GM23338 (cell line): Measurements from ENCODE around the gene HTATSF1. TPM values are rescaled to one million over a fixed set of nuclear protein-coding genes. Genes with fewer than 3 reads are reported as not detected.

Experiments used
- ATAC-seq: fragments of 200-7000 bp; cut with Tn5 transposase; 3 replicates; pipeline ENCODE4 v1.9.1; 2020
- DNase-seq: peaks from one replicate; pipeline ENCODE4 v3.0.0-alpha.2; 2015; ENCODE audit warnings: low spot score
- H2AFZ ChIP-seq: fragments of 200-600 bp; sonication (generic); 2 replicates; pipeline ENCODE4 v1.8.0; 2016; ENCODE audit warnings: antibody characterized with exemption, mild to moderate bottlenecking, moderate library complexity
- H3F3A ChIP-seq: fragments of 200-600 bp; sonication (generic); replicated peaks from 2 replicates; pipeline ENCODE4 v1.8.0; 2017; ENCODE audit warnings: antibody characterized with exemption, mixed run types, low read depth
- H3K27ac ChIP-seq: fragments of 200-600 bp; sonication (generic); 2 replicates; pipeline ENCODE4 v1.6.1; 2016; ENCODE audit warnings: low read depth
- H3K27me3 ChIP-seq: fragments of 200-600 bp; sonication (generic); 2 replicates; pipeline ENCODE4 v1.8.0; 2016; ENCODE audit warnings: mild to moderate bottlenecking, mixed run types, moderate library complexity; ENCODE audit not compliant: insufficient read depth
- H3K36me3 ChIP-seq: fragments of 200-600 bp; sonication (generic); 2 replicates; pipeline ENCODE4 v1.8.0; 2016; ENCODE audit warnings: mild to moderate bottlenecking; ENCODE audit not compliant: insufficient read depth
- H3K4me1 ChIP-seq: fragments of 200-600 bp; sonication (generic); 2 replicates; pipeline ENCODE4 v1.8.0; 2016; ENCODE audit warnings: mild to moderate bottlenecking, moderate library complexity; ENCODE audit not compliant: insufficient read depth
- H3K4me2 ChIP-seq: fragments of 200-600 bp; sonication (generic); 2 replicates; pipeline ENCODE4 v1.7.1; 2017; ENCODE audit warnings: mixed run types
- H3K4me3 ChIP-seq: fragments of 200-600 bp; sonication (generic); 2 replicates; pipeline ENCODE4 v1.6.1; 2016; ENCODE audit warnings: mixed run types
- H3K79me2 ChIP-seq: fragments of 200-600 bp; sonication (generic); replicated peaks from 2 replicates; pipeline ENCODE4 v1.8.0; 2017; ENCODE audit warnings: mild to moderate bottlenecking; ENCODE audit not compliant: insufficient read depth
- H3K9me2 ChIP-seq: fragments of 200-600 bp; sonication (generic); 2 replicates; pipeline ENCODE4 v1.8.0; 2017; ENCODE audit not compliant: insufficient read depth
- H4K20me1 ChIP-seq: fragments of 200-600 bp; sonication (generic); replicated peaks from 2 replicates; pipeline ENCODE4 v1.8.0; 2017; ENCODE audit warnings: mild to moderate bottlenecking; ENCODE audit not compliant: insufficient read depth
- H3K27ac Mint-ChIP-seq: 2 replicates; pipeline ENCODE4 v1.8.0; 2020; ENCODE audit warnings: inconsistent platforms, mild to moderate bottlenecking, moderate library complexity, mixed read lengths
- H3K27me3 Mint-ChIP-seq: 3 replicates; pipeline ENCODE4 v1.8.0; 2022; ENCODE audit warnings: low read depth, mild to moderate bottlenecking, moderate library complexity, mixed read lengths, inconsistent platforms; ENCODE audit not compliant: insufficient read depth, poor library complexity
- H3K36me3 Mint-ChIP-seq: 3 replicates; pipeline ENCODE4 v1.8.0; 2021; ENCODE audit warnings: low read depth, mild to moderate bottlenecking, inconsistent platforms, moderate library complexity, mixed read lengths
- H3K4me1 Mint-ChIP-seq: 3 replicates; pipeline ENCODE4 v1.8.0; 2020; ENCODE audit warnings: mild to moderate bottlenecking, inconsistent platforms, mixed read lengths
- H3K4me3 Mint-ChIP-seq: 3 replicates; pipeline ENCODE4 v1.8.0; 2021; ENCODE audit warnings: moderate library complexity, mild to moderate bottlenecking, inconsistent platforms, mixed read lengths
- H3K9me3 Mint-ChIP-seq: 3 replicates; pipeline ENCODE4 v1.8.0; 2020; ENCODE audit warnings: moderate library complexity, mild to moderate bottlenecking, inconsistent platforms, mixed read lengths
- EZH2 ChIP-seq: fragments of 200-600 bp; sonication (generic); IDR thresholded peaks from one replicate; pipeline ENCODE4 v1.8.0; 2017; ENCODE audit warnings: antibody characterized with exemption, mild to moderate bottlenecking, low read depth; ENCODE audit not compliant: unreplicated experiment
- EZH2phosphoT487 ChIP-seq: fragments of 200-600 bp; sonication (generic); IDR thresholded peaks from one replicate; pipeline ENCODE4 v1.8.1; 2018; ENCODE audit warnings: antibody characterized with exemption; ENCODE audit not compliant: unreplicated experiment
- STAT1 ChIP-seq: IDR thresholded peaks from one replicate; pipeline ENCODE4 v1.6.1; 2016; ENCODE audit warnings: antibody characterized with exemption; ENCODE audit not compliant: unreplicated experiment
- ZNF114 ChIP-seq: fragments of 250-450 bp; sonication (Bioruptor Pico); IDR thresholded peaks from 2 replicates; pipeline ENCODE4 v1.5.0; 2020; ENCODE audit warnings: mild to moderate bottlenecking, moderate library complexity
- ZNF331 ChIP-seq: fragments of 250-450 bp; sonication (Bioruptor Pico); IDR thresholded peaks from 2 replicates; pipeline ENCODE4 v1.5.0; 2020; ENCODE audit warnings: low read depth, mild to moderate bottlenecking, moderate library complexity
- polyA plus RNA-seq: library from polyadenylated mRNA; unstranded; fragments of >200 nt; fragmentation: Nextera tagmentation; extraction: Ambion mirVana; gene quantifications from 2 replicates; pipeline ENCODE4 v1.2.1, GENCODE V29; 2016
- total RNA-seq: library from RNA; depleted of rRNA; stranded (reverse); fragments of >200 nt; shearing (Covaris generic); gene quantifications from 2 replicates; pipeline ENCODE4 v1.2.3, GENCODE V29; 2014
- TF ChIP-seq, protein P1 (sequence below): IDR thresholded peaks from one replicate; pipeline ENCODE4 v1.6.1; 2018; ENCODE audit warnings: antibody characterized with exemption; ENCODE audit not compliant: unreplicated experiment
- TF ChIP-seq, protein P2 (sequence below): fragments of 250-450 bp; sonication (Bioruptor Pico); IDR thresholded peaks from 2 replicates; pipeline ENCODE4 v1.5.0; 2020; ENCODE audit warnings: mild to moderate bottlenecking, moderate library complexity
- TF ChIP-seq, protein P3 (sequence below), 2 experiments: fragments of 200-600 bp in 1 of 2; sonication (generic) in 1 of 2; conservative IDR thresholded peaks; 2 replicates each; pipeline versions ENCODE4 v1.5.1 to v1.6.1; 2016 to 2017; ENCODE audit warnings: antibody characterized with exemption in 2 of 2, low read depth in 2 of 2, mild to moderate bottlenecking in 2 of 2, moderate library complexity in 1 of 2
- TF ChIP-seq, protein P4 (sequence below): IDR thresholded peaks from 2 replicates; pipeline ENCODE4 v1.6.1; 2016; ENCODE audit warnings: antibody characterized with exemption

The HTATSF1 gene
- total and polyA plus RNA-seq, 2 experiments from 2014 or later: 85.5 to 86.8 TPM

DNA sequence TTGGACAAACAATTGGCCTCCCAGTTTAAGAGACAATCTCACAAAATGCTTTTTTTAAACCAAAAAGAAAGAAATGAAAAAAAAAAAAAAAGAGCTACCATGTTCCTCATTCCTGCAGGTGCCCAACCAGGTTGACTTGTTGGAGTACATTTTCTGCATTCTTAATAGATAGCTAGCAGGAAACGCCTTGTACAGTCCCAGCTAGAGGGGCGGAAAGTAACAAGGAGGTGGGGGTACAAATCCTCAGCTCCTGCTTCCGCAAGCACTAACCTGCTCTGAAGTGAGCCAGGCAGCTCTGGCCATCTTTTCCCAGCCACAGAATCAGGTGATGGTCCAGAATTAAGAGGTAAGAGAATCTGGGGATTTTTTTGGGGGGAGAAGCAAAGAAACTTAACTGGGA, 34.6 kb downstream of the HTATSF1 start, which contains the start of gene VGLL1:
VGLL1 (plus strand) TSS at position 265 of the 400 bp plus-strand sequence. CDS start 3,806 bp downstream, outside the sequence.
- DNase-seq (no peak), ATAC-seq (no peak)
- H3K4me3 ChIP-seq: no peak within 1 kb of the TSS
- H3K9me3 Mint-ChIP-seq: no peaks in the 10 kb centered on the region
- H3K4me1 ChIP-seq: no peaks in the 10 kb centered on the region
- H3K27ac ChIP-seq: no peak within 1 kb of the TSS
- no peaks in the 10 kb centered on the region for H4K20me1 ChIP-seq
- no peak within 1 kb of the TSS for H3K4me3 Mint-ChIP-seq
- no peak within 1 kb of the TSS for H2AFZ ChIP-seq
- H3K4me1 Mint-ChIP-seq: peaks cover 8% of the 10 kb centered on the region; the same call in 2 of the 3 replicates
- H3K9me2 ChIP-seq: no peaks in the 10 kb centered on the region
- H3K27me3 Mint-ChIP-seq: peaks cover 4% of the 10 kb centered on the region
- H3F3A ChIP-seq: no peaks in the 10 kb centered on the region
- no peaks in the 10 kb centered on the region for H3K36me3 Mint-ChIP-seq
- H3K4me2 ChIP-seq: no peak within 1 kb of the TSS
- H3K27me3 ChIP-seq: no peaks in the 10 kb centered on the region
- H3K79me2 ChIP-seq: no peaks in the 10 kb centered on the region
- no peaks in the 10 kb centered on the region for H3K36me3 ChIP-seq
- H3K27ac Mint-ChIP-seq: no peak within 1 kb of the TSS
- TF ChIP-seq ZNF331 (CRISPR knock-in tag) (no peak), EZH2phosphoT487 (no peak), STAT1 (no peak), EZH2 (no peak), ZNF114 (no peak)
- TF ChIP-seq, protein P1, sequence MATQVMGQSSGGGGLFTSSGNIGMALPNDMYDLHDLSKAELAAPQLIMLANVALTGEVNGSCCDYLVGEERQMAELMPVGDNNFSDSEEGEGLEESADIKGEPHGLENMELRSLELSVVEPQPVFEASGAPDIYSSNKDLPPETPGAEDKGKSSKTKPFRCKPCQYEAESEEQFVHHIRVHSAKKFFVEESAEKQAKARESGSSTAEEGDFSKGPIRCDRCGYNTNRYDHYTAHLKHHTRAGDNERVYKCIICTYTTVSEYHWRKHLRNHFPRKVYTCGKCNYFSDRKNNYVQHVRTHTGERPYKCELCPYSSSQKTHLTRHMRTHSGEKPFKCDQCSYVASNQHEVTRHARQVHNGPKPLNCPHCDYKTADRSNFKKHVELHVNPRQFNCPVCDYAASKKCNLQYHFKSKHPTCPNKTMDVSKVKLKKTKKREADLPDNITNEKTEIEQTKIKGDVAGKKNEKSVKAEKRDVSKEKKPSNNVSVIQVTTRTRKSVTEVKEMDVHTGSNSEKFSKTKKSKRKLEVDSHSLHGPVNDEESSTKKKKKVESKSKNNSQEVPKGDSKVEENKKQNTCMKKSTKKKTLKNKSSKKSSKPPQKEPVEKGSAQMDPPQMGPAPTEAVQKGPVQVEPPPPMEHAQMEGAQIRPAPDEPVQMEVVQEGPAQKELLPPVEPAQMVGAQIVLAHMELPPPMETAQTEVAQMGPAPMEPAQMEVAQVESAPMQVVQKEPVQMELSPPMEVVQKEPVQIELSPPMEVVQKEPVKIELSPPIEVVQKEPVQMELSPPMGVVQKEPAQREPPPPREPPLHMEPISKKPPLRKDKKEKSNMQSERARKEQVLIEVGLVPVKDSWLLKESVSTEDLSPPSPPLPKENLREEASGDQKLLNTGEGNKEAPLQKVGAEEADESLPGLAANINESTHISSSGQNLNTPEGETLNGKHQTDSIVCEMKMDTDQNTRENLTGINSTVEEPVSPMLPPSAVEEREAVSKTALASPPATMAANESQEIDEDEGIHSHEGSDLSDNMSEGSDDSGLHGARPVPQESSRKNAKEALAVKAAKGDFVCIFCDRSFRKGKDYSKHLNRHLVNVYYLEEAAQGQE: no peak
- TF ChIP-seq, protein P2, sequence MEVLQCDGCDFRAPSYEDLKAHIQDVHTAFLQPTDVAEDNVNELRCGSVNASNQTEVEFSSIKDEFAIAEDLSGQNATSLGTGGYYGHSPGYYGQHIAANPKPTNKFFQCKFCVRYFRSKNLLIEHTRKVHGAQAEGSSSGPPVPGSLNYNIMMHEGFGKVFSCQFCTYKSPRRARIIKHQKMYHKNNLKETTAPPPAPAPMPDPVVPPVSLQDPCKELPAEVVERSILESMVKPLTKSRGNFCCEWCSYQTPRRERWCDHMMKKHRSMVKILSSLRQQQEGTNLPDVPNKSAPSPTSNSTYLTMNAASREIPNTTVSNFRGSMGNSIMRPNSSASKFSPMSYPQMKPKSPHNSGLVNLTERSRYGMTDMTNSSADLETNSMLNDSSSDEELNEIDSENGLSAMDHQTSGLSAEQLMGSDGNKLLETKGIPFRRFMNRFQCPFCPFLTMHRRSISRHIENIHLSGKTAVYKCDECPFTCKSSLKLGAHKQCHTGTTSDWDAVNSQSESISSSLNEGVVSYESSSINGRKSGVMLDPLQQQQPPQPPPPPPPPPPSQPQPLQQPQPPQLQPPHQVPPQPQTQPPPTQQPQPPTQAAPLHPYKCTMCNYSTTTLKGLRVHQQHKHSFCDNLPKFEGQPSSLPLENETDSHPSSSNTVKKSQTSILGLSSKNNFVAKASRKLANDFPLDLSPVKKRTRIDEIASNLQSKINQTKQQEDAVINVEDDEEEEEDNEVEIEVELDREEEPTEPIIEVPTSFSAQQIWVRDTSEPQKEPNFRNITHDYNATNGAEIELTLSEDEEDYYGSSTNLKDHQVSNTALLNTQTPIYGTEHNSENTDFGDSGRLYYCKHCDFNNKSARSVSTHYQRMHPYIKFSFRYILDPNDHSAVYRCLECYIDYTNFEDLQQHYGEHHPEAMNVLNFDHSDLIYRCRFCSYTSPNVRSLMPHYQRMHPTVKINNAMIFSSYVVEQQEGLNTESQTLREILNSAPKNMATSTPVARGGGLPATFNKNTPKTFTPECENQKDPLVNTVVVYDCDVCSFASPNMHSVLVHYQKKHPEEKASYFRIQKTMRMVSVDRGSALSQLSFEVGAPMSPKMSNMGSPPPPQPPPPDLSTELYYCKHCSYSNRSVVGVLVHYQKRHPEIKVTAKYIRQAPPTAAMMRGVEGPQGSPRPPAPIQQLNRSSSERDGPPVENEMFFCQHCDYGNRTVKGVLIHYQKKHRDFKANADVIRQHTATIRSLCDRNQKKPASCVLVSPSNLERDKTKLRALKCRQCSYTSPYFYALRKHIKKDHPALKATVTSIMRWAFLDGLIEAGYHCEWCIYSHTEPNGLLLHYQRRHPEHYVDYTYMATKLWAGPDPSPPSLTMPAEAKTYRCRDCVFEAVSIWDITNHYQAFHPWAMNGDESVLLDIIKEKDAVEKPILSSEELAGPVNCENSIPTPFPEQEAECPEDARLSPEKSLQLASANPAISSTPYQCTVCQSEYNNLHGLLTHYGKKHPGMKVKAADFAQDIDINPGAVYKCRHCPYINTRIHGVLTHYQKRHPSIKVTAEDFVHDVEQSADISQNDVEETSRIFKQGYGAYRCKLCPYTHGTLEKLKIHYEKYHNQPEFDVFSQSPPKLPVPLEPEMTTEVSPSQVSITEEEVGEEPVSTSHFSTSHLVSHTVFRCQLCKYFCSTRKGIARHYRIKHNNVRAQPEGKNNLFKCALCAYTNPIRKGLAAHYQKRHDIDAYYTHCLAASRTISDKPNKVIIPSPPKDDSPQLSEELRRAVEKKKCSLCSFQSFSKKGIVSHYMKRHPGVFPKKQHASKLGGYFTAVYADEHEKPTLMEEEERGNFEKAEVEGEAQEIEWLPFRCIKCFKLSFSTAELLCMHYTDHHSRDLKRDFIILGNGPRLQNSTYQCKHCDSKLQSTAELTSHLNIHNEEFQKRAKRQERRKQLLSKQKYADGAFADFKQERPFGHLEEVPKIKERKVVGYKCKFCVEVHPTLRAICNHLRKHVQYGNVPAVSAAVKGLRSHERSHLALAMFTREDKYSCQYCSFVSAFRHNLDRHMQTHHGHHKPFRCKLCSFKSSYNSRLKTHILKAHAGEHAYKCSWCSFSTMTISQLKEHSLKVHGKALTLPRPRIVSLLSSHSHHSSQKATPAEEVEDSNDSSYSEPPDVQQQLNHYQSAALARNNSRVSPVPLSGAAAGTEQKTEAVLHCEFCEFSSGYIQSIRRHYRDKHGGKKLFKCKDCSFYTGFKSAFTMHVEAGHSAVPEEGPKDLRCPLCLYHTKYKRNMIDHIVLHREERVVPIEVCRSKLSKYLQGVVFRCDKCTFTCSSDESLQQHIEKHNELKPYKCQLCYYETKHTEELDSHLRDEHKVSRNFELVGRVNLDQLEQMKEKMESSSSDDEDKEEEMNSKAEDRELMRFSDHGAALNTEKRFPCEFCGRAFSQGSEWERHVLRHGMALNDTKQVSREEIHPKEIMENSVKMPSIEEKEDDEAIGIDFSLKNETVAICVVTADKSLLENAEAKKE (CRISPR knock-in tag): no peak
- TF ChIP-seq, protein P3, sequence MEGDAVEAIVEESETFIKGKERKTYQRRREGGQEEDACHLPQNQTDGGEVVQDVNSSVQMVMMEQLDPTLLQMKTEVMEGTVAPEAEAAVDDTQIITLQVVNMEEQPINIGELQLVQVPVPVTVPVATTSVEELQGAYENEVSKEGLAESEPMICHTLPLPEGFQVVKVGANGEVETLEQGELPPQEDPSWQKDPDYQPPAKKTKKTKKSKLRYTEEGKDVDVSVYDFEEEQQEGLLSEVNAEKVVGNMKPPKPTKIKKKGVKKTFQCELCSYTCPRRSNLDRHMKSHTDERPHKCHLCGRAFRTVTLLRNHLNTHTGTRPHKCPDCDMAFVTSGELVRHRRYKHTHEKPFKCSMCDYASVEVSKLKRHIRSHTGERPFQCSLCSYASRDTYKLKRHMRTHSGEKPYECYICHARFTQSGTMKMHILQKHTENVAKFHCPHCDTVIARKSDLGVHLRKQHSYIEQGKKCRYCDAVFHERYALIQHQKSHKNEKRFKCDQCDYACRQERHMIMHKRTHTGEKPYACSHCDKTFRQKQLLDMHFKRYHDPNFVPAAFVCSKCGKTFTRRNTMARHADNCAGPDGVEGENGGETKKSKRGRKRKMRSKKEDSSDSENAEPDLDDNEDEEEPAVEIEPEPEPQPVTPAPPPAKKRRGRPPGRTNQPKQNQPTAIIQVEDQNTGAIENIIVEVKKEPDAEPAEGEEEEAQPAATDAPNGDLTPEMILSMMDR (conservative IDR thresholded peaks at IDR 0.05; ENCODE audit: low read depth in 2 of 2): no peak
- TF ChIP-seq, protein P4, sequence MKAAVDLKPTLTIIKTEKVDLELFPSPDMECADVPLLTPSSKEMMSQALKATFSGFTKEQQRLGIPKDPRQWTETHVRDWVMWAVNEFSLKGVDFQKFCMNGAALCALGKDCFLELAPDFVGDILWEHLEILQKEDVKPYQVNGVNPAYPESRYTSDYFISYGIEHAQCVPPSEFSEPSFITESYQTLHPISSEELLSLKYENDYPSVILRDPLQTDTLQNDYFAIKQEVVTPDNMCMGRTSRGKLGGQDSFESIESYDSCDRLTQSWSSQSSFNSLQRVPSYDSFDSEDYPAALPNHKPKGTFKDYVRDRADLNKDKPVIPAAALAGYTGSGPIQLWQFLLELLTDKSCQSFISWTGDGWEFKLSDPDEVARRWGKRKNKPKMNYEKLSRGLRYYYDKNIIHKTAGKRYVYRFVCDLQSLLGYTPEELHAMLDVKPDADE: no peak
